IMR-90 (cell line): ENCODE data around the gene TRPV3. TPM values are rescaled to one million over a fixed set of nuclear protein-coding genes. Genes with fewer than 3 reads are reported as not detected.
A peak's percentile ranks its signal among the peaks of the same experiment; 100 is the strongest.

ENCODE experiments used
- ATAC-seq: fragments of 200-7000 bp; cut with Tn5 transposase; 2 replicates; pipeline ENCODE4 v1.9.1; 2020; ENCODE audit warnings: low read depth, mild to moderate bottlenecking, moderate library complexity
- BruUV-seq: library from RNA; stranded (reverse); fragments of 400-500 nt; replicated peaks from 2 replicates; lab custom pipeline; 2021; lab: Mats Ljungman, UMichigan
- CTCF ChIA-PET: fragments of 300-600 bp; formaldehyde crosslinking; extraction: SDS; loops from one replicate; lab custom pipeline; 2021; ENCODE audit warnings: antibody characterized with exemption; lab: Yijun Ruan, JAX
- POLR2A ChIA-PET: fragments of 300-600 bp; sonication (Branson Sonifier 250); formaldehyde crosslinking; loops from one replicate; lab custom pipeline; 2022; ENCODE audit warnings: antibody characterized with exemption; ENCODE audit not compliant: unreplicated experiment; lab: Charles Lee
- DNase-seq: peaks from one replicate; pipeline ENCODE4 v3.0.0; 2013
- H2AFZ ChIP-seq: replicated peaks from 2 replicates; pipeline ENCODE3; 2013; ENCODE audit warnings: low read length, mild to moderate bottlenecking; ENCODE audit not compliant: poor library complexity
- H2AK5ac ChIP-seq: 2 replicates; pipeline ENCODE4 v1.6.1; 2013; ENCODE audit warnings: low read depth, low read length, inconsistent platforms
- H2AK9ac ChIP-seq: replicated peaks from 2 replicates; pipeline ENCODE3; 2013; ENCODE audit warnings: mild to moderate bottlenecking, low read depth, low read length, moderate library complexity; ENCODE audit not compliant: poor library complexity
- H2BK120ac ChIP-seq: 2 replicates; pipeline ENCODE4 v1.6.1; 2013; ENCODE audit warnings: low read depth, low read length, inconsistent platforms
- H2BK15ac ChIP-seq: 3 replicates; pipeline ENCODE4 v1.6.1; 2013; ENCODE audit warnings: low read depth, low read length, inconsistent platforms
- H2BK20ac ChIP-seq: 2 replicates; pipeline ENCODE4 v1.6.1; 2013; ENCODE audit warnings: low read depth, mild to moderate bottlenecking, inconsistent platforms, low read length, moderate library complexity
- H2BK5ac ChIP-seq: 2 replicates; pipeline ENCODE4 v1.6.1; 2013; ENCODE audit warnings: mild to moderate bottlenecking, low read depth, low read length, inconsistent platforms; ENCODE audit not compliant: poor library complexity, severe bottlenecking
- H3K14ac ChIP-seq: replicated peaks from 2 replicates; pipeline ENCODE4 v1.6.1; 2013; ENCODE audit warnings: low read depth, low read length, inconsistent platforms
- H3K18ac ChIP-seq: 2 replicates; pipeline ENCODE4 v1.6.1; 2013; ENCODE audit warnings: low read depth, low read length, control low read depth
- H3K23ac ChIP-seq: 2 replicates; pipeline ENCODE4 v1.6.1; 2013; ENCODE audit warnings: low read depth, low read length, inconsistent platforms
- H3K27ac ChIP-seq: 2 replicates; pipeline ENCODE4 v1.5.1; 2013; ENCODE audit warnings: mild to moderate bottlenecking, control low read depth, low read length; ENCODE audit not compliant: insufficient read depth
- H3K27me3 ChIP-seq: 2 replicates; pipeline ENCODE4 v1.6.1; 2013; ENCODE audit warnings: low read length; ENCODE audit not compliant: control insufficient read depth, insufficient read depth
- H3K36me3 ChIP-seq: 2 replicates; pipeline ENCODE4 v1.6.1; 2013; ENCODE audit warnings: low read length, mixed read lengths; ENCODE audit not compliant: control insufficient read depth, insufficient read depth
- H3K4ac ChIP-seq: 2 replicates; pipeline ENCODE4 v1.6.1; 2013; ENCODE audit warnings: low read depth, low read length, inconsistent platforms
- H3K4me1 ChIP-seq: 2 replicates; pipeline ENCODE4 v1.6.1; 2013; ENCODE audit warnings: low read length, mixed read lengths; ENCODE audit not compliant: control insufficient read depth, insufficient read depth
- H3K4me2 ChIP-seq: 2 replicates; pipeline ENCODE4 v1.6.1; 2013; ENCODE audit warnings: low read depth, mild to moderate bottlenecking, control low read depth, low read length, moderate library complexity
- H3K4me3 ChIP-seq: 2 replicates; pipeline ENCODE4 v1.5.1; 2013; ENCODE audit warnings: low read depth, mild to moderate bottlenecking, control low read depth, low read length, moderate library complexity; ENCODE audit not compliant: insufficient read depth
- H3K56ac ChIP-seq: 2 replicates; pipeline ENCODE4 v1.6.1; 2013; ENCODE audit warnings: low read length, inconsistent platforms; ENCODE audit not compliant: insufficient read depth; ENCODE audit errors: extremely low read depth
- H3K79me1 ChIP-seq, 2 experiments: 2 replicates each; pipeline ENCODE4 v1.6.1; 2013; ENCODE audit warnings: low read length in 2 of 2, inconsistent platforms in 1 of 2, low read depth in 1 of 2
- H3K9ac ChIP-seq: 2 replicates; pipeline ENCODE4 v1.6.1; 2013; ENCODE audit warnings: low read depth, low read length, control low read depth
- H3K9me1 ChIP-seq: 2 replicates; pipeline ENCODE4 v1.6.1; 2013; ENCODE audit warnings: low read length, inconsistent platforms; ENCODE audit not compliant: insufficient read depth
- H3K9me3 ChIP-seq: 2 replicates; pipeline ENCODE4 v1.6.1; 2013; ENCODE audit warnings: low read length; ENCODE audit not compliant: control insufficient read depth, insufficient read depth
- H4K20me1 ChIP-seq: 2 replicates; pipeline ENCODE4 v1.6.1; 2013; ENCODE audit warnings: low read length, inconsistent platforms; ENCODE audit not compliant: insufficient read depth
- H4K5ac ChIP-seq: 2 replicates; pipeline ENCODE4 v1.6.1; 2013; ENCODE audit warnings: mild to moderate bottlenecking, low read depth, low read length, control low read depth
- H4K8ac ChIP-seq, 2 experiments: 2 replicates each; pipeline ENCODE4 v1.6.1; 2013; ENCODE audit warnings: low read depth in 2 of 2, low read length in 2 of 2, control low read depth in 1 of 2, inconsistent platforms in 1 of 2
- H4K91ac ChIP-seq: 2 replicates; pipeline ENCODE4 v1.6.1; 2013; ENCODE audit warnings: low read depth, low read length, inconsistent platforms; ENCODE audit not compliant: insufficient read depth
- BHLHE40 ChIP-seq: fragments of 150-350 bp; IDR thresholded peaks from 2 replicates; pipeline ENCODE4 v1.6.1; 2016; ENCODE audit warnings: mild to moderate bottlenecking, low read depth, low read length
- CEBPB ChIP-seq: IDR thresholded peaks from 2 replicates; pipeline ENCODE4 v1.6.1; 2012; ENCODE audit warnings: low read depth, low read length, improper control_type of control experiment
- CHD1 ChIP-seq: IDR thresholded peaks from 2 replicates; pipeline ENCODE4 v1.6.1; 2012; ENCODE audit warnings: low read depth, low read length, improper control_type of control experiment
- MAFK ChIP-seq: IDR thresholded peaks from 2 replicates; pipeline ENCODE4 v1.6.1; 2012; ENCODE audit warnings: low read depth, low read length, improper control_type of control experiment
- MAZ ChIP-seq: IDR thresholded peaks from 2 replicates; pipeline ENCODE4 v1.6.1; 2012; ENCODE audit warnings: low read depth, mild to moderate bottlenecking, low read length, improper control_type of control experiment, moderate library complexity, borderline replicate concordance
- MXI1 ChIP-seq: IDR thresholded peaks from 2 replicates; pipeline ENCODE4 v1.6.1; 2012; ENCODE audit warnings: low read depth, mild to moderate bottlenecking, low read length, moderate library complexity, borderline replicate concordance
- NFE2L2 ChIP-seq: fragments of 150-350 bp; IDR thresholded peaks from 2 replicates; pipeline ENCODE4 v1.6.1; 2016; ENCODE audit warnings: low read depth, mild to moderate bottlenecking, low read length
- RCOR1 ChIP-seq: IDR thresholded peaks from 2 replicates; pipeline ENCODE4 v1.6.1; 2012; ENCODE audit warnings: mild to moderate bottlenecking, low read length, improper control_type of control experiment; ENCODE audit not compliant: insufficient replicate concordance
- RFX5 ChIP-seq: IDR thresholded peaks from 2 replicates; pipeline ENCODE4 v1.8.0; 2012; ENCODE audit warnings: low read depth, mild to moderate bottlenecking, low read length, moderate library complexity
- SMC3 ChIP-seq: fragments of 150-350 bp; IDR thresholded peaks from 2 replicates; pipeline ENCODE4 v1.6.1; 2016; ENCODE audit warnings: low read depth, mild to moderate bottlenecking, antibody characterized with exemption, low read length, moderate library complexity
- WGBS, 2 experiments: methylation state at CpG; one replicate each; pipeline versions ENCODE4 v1.1.5 to v1.1.7; 2013; ENCODE audit warnings: missing lambda C conversion rate in 2 of 2; ENCODE audit not compliant: insufficient read length in 1 of 2; ENCODE audit errors: extremely low coverage in 2 of 2; 5-methylcytosine and 5-hydroxymethylcytosine counted together
- dilution Hi-C: fragments of 300-500 bp; cut with HindIII; formaldehyde crosslinking; loops from one replicate; pipeline ENCODE4 v1.14.3; 2018; ENCODE audit warnings: low sequenced_read_pairs; ENCODE audit not compliant: unreplicated experiment
- in situ Hi-C: fragments of 300-500 bp; cut with MboI; formaldehyde crosslinking; loops from 3 replicates; pipeline ENCODE4 v1.14.3; 2019; ENCODE audit warnings: low sequenced_read_pairs, inconsistent platforms, mixed read lengths
- intact Hi-C: fragments of 100-400 bp; cut with micrococcal nuclease; formaldehyde crosslinking; loops from 2 replicates; pipeline ENCODE4 v1.10.0; 2022
- polyA plus RNA-seq, 3 experiments: library from polyadenylated mRNA; depleted of rRNA; stranded (reverse); fragments of >200 nt; gene quantifications; 2 replicates each; pipeline ENCODE4 v1.2.3, GENCODE V29; 2012; ENCODE audit warnings: low replicate concordance in 1 of 3
- total RNA-seq: library from RNA; depleted of rRNA; stranded (reverse); fragments of >200 nt; gene quantifications from 2 replicates; pipeline ENCODE4 v1.2.3, GENCODE V29; 2012
- TF ChIP-seq, protein P1 (sequence below): fragments of 150-350 bp; IDR thresholded peaks from 2 replicates; pipeline ENCODE4 v1.6.1; 2016; ENCODE audit warnings: low read depth, mild to moderate bottlenecking, low read length, moderate library complexity, borderline replicate concordance
- TF ChIP-seq, protein P2 (sequence below): fragments of 150-350 bp; IDR thresholded peaks from 2 replicates; pipeline ENCODE4 v1.6.1; 2017; ENCODE audit warnings: mild to moderate bottlenecking, antibody characterized with exemption, low read length, low read depth

The TRPV3 gene
- total and polyA plus RNA-seq, 2 of the 4 experiments (the other 2 are of a cell fraction), result 0.18 to 0.26 TPM

DNA sequence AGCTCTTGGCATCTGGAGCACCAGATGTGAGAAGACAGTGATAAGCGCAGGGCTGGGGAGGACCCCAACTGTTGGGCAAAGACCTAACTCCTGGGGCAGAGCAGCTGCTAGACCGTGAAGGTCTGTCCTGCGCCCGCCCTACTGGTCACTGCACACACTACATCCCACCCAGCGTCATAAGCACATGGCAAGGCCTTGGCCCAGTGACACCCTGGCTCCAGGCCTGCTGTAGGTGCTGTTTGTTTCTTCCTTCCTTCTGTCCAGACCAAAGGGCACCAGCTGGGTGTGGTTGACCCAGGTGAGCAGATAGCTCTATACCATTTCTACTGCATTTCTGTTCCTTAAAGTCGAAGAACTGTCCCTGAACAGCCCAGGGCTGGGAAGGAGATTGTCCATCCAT is 6.4 kb downstream of the TRPV3 start:
- BruUV-seq, result no TSS peak
- H3K79me1 ChIP-seq, result no peaks in the 10 kb centered on the region
- 80% methylated on average over 1 of the region's 6 CpGs; no CpG with 5 or more reads in 1 of the 2 experiments for WGBS, 2 experiments
- H2BK5ac ChIP-seq, result no peak overlapping the region
- H4K91ac ChIP-seq, result no peak overlapping the region
- H3K9me1 ChIP-seq, result no peaks in the 10 kb centered on the region
- H3K4me3 ChIP-seq, result no peak overlapping the region
- peak overlapping the region; percentile 28 for H2AK9ac ChIP-seq
- peak overlapping the region; percentile 6 for H2AFZ ChIP-seq
- H4K8ac ChIP-seq, result no peak overlapping the region
- DNase-seq, result no peak
- CTCF ChIA-PET, result no interaction called here
- intact Hi-C loops, result no loop called here
- no peak; the same call in 1 of the 2 replicates for ATAC-seq
- no peaks in the 10 kb centered on the region for H4K20me1 ChIP-seq
- POLR2A ChIA-PET, result no interaction called here
- H2BK120ac ChIP-seq, result no peak overlapping the region
- no peak overlapping the region for H4K5ac ChIP-seq
- H3K4me1 ChIP-seq, result no peaks in the 10 kb centered on the region
- H2BK15ac ChIP-seq, result no peak overlapping the region
- no peak overlapping the region for H3K9ac ChIP-seq
- no peak overlapping the region for H3K27ac ChIP-seq
- H3K4me2 ChIP-seq, result no peak overlapping the region
- no peak overlapping the region for H3K56ac ChIP-seq
- H3K23ac ChIP-seq, result no peak overlapping the region
- H2BK20ac ChIP-seq, result no peak overlapping the region
- no peaks in the 10 kb centered on the region for H3K36me3 ChIP-seq
- dilution Hi-C loops, result no loop called here
- no peak overlapping the region for H3K4ac ChIP-seq
- no peak overlapping the region for H2AK5ac ChIP-seq
- H3K27me3 ChIP-seq, result peaks cover 2% of the 10 kb centered on the region; the same call in 1 of the 2 replicates
- no peak for TF ChIP-seq MAZ
- TF ChIP-seq, protein P1, sequence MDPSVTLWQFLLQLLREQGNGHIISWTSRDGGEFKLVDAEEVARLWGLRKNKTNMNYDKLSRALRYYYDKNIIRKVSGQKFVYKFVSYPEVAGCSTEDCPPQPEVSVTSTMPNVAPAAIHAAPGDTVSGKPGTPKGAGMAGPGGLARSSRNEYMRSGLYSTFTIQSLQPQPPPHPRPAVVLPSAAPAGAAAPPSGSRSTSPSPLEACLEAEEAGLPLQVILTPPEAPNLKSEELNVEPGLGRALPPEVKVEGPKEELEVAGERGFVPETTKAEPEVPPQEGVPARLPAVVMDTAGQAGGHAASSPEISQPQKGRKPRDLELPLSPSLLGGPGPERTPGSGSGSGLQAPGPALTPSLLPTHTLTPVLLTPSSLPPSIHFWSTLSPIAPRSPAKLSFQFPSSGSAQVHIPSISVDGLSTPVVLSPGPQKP, result no peak
- no peak for TF ChIP-seq MXI1
- TF ChIP-seq RCOR1, result no peak
- TF ChIP-seq BHLHE40, result no peak
- TF ChIP-seq SMC3, result no peak
- no peak for TF ChIP-seq CEBPB
- no peak for TF ChIP-seq RFX5
- no peak for TF ChIP-seq NFE2L2
- TF ChIP-seq, protein P2, sequence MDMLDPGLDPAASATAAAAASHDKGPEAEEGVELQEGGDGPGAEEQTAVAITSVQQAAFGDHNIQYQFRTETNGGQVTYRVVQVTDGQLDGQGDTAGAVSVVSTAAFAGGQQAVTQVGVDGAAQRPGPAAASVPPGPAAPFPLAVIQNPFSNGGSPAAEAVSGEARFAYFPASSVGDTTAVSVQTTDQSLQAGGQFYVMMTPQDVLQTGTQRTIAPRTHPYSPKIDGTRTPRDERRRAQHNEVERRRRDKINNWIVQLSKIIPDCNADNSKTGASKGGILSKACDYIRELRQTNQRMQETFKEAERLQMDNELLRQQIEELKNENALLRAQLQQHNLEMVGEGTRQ, result no peak
- no peak for TF ChIP-seq MAFK
- no peak for TF ChIP-seq CHD1
- in situ Hi-C loops, result no loop called here
- H3K9me3 ChIP-seq, result no peaks in the 10 kb centered on the region
- H3K18ac ChIP-seq, result no peak overlapping the region
- no peak overlapping the region for H3K14ac ChIP-seq
